HL-60/S4 (cell line): ENCODE measurements around the gene WIZ.

Source experiments
- in situ Hi-C: fragments of 300-500 bp; cut with MboI; formaldehyde crosslinking; loops from 2 replicates; pipeline ENCODE4 v1.14.3; 2022; ENCODE audit warnings: low sequenced_read_pairs

Gene WIZ

DNA sequence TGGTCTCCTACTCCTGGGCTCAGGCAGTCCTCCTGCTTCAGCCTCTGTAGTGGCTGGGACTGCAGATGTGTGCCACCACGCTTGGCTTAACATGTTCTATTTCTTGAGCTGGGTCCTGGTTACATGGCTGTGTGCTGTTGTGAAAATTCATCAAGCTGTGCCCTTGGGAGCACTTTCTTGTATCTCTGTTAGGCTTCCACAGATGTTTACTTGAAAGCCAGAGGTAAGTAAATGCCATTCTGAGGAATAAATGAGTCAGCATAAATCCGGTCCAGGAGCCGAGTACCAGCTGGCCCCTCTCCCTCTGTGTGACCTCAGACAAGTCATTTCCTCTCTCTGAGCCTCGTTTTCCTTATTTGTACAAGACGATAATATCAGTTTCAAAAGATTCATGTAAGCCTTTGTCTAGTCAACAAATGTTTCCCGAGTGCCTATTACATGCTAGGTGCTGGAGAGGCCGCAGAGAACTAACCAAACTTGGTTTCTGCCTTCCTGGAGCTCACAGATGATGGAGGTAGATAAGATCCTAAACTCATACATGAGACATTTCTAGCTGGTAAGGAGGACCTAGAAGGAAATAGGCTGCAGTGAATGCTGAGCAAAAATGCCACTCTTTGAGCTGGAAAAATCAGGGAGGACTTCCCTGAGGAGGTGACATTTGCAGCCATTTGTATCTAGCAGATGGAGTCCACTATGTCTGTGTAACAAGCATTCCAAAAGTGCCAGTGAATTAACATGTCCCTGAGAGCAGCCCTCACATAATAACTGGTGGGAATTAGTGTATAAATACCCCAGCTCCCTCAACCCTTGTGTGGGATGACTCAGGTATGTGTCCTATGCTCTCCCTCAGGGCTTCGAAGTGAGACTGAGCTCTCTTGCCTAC, 17.3 kb upstream of the WIZ start:
- in situ Hi-C loops: no loop called here

- in situ Hi-C loops: no loop called here
Measured at GRCh38 chr19:15464394-15465385, 14.9 kb upstream of the WIZ start, which contains the start of gene RASAL3. RASAL3 (minus strand) TSS chr19:15464544; CDS start chr19:15464358, 186 bp downstream.

DNA sequence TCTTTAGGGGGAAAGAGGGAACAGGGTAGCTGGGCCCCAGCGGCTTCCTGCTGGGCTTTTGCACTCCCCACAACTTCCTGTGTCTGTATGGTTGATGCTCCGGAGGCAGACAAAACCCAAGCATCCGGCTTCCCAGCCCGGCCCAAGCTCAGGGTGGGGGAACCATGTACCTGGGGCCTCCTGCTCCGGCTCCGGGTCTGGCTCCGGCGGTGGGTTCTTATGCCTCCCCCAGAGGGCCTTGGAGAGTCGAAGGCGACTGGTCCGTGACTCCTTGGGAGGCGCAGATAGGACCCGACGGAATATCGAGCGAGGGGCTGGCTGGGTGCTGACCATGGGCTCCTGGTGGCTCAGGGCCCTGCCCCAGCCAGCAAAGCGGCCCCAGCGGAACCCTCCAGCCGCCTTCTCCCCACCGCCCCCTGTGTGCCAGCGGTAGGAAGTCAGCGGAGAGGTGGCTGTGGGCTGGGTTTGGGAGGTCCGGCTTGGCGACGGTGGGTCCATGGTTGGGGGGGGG, 14.2 kb upstream of the WIZ start:
- in situ Hi-C loops: no loop called here

GRCh38 chr19:15461694-15462093, 11.9 kb upstream of the WIZ start:
- in situ Hi-C loops: no loop called here

DNA sequence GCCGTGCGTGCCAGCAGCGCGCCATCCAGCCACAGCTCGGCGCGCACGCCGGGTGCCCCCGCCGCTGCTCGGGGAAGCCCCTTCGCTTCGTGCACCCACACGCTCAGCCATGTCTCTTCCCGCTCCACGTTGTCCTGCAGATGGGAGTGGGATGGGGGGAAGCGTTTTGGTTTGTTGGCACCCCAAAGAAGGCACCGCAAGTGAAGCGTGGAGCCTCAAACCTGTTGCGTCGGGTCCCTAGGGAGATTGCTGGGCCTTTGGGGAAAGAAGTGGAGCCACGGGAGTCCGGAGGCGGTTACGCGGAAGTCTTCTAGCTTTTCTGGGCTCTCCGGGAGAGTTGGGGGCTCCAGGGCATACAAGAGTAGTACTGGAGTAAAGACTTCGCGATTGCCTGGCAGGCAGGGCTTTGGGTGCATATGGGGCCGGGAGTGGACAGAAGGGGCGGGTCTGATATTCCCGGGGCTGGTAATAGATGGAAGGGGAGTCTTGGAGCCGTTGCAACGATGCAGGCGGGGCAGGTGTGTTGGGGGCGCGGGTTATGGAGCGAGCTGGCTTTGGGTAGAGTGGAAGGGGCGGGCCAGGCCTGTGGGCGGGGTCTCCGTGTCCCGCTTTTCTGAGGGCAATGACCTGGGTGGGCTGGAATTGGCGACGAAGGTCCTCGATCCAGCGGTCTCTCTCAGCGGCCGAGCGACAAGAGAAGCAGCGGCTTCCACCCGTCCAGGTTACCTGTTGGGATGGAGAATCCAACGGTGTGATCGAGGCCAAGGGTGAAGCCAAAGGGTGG, 8.1 kb upstream of the WIZ start:
- in situ Hi-C loops: no loop called here

GRCh38 chr19:15456871-15457700, 7.3 kb upstream of the WIZ start:
- in situ Hi-C loops: no loop called here

- in situ Hi-C loops: no loop called here
Measured at GRCh38 chr19:15456441-15456840, 6.7 kb upstream of the WIZ start.

DNA sequence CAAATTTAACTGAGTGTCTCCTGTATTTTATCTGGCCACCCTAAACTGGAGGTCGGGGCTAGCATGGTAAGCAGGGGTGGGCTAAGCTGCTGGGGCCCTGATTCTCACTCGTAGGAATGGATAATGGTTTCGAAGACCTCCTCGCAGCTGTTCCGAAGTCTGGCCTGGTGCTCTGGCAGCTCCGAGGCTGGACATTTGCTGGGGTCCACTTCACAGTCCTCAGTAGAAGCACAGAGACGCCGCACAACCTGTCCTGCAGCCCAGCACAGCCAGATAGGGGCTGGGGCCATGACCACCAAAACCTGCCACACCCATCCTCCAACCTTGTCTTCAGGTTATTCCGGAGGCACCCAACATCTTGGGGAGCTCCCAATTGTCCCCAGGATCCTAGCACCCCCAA, 6.2 kb upstream of the WIZ start:
- in situ Hi-C loops: no loop called here

- in situ Hi-C loops: no loop called here
Measured at GRCh38 chr19:15453906-15454860, 4.4 kb upstream of the WIZ start.

DNA sequence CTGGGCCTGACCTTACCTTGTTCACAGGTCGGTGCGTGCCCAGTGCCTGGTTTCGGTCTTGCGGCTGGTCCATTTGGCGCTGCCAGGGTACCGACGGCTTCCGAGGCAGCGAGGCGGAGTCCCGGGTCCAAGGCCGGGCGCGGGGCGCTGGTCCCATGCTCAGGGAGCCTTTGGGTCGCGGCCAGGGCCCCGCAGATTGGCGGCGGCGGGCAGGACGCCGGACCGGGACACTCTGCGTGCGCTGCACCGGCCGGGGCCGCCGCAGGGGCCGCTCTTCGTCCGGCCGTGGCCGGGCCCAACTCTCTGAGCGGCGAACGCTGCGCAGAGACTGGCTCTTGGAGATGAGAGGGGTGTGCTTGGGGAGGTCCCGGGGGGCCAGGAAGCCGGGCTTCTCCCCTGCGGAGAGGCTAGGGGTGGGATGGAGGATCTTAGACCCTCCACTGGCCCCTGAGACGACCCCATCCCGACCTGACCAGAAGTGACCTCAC, 3.4 kb upstream of the WIZ start:
- in situ Hi-C loops: no loop called here

- in situ Hi-C loops: no loop called here
Measured at GRCh38 chr19:15452111-15453047, 2.6 kb upstream of the WIZ start.

GRCh38 chr19:15450528-15450890, 753 bp upstream of the WIZ start:
- in situ Hi-C loops: no loop called here

GRCh38 chr19:15448778-15449619, 757 bp downstream of the WIZ start:
- in situ Hi-C loops: no loop called here

DNA sequence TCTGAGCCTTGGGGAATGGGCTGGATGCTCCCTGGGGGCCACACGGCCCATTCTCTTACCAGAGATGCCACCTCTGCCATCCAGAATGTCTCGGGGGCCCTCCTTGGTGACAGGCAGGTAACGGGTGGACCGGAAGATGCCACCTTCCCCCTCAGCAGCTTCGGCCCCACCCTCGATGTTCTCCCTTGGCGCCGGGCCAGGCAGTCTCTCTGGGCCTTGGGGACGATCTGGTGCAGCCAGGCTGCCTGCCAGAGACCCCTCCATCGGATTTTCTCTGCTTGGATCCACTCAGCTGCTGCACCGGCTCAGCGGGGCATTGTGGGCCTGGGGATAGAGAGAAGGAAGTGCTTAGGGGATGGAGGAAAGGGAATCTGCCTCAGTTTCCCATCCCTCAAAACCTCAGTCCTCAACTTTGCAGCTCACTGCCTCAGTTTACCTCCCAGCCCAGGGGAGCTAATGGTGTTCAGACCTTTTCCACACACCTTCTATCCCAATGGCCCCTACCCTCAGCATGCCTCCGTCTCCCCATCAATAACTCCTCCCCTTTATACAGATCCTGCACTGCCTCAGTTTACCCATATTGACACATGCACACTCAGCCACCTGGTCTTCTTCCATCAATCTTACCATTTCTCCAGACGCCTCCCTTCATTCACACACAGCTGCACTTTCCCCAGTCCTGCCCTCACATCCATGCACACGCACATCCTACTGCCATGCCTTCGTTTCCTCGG, 1.5 kb downstream of the WIZ start:
- in situ Hi-C loops: no loop called here

GRCh38 chr19:15447057-15447456, 2.7 kb downstream of the WIZ start:
- in situ Hi-C loops: no loop called here
